HG03354 (cell line): ENCODE data around the gene TEAD1.

Experiments
- ATAC-seq: cut with Tn5 transposase; IDR thresholded peaks from one replicate; pipeline ENCODE4 v1.9.1; 2021; ENCODE audit warnings: mild to moderate bottlenecking; ENCODE audit not compliant: unreplicated experiment, poor library complexity, severe bottlenecking

Gene TEAD1

GRCh38 chr11:12900496-12900895 is 226.3 kb downstream of the TEAD1 start:
- ATAC-seq = no peak

- no peak for ATAC-seq
Measured at GRCh38 chr11:12901272-12901671, 227.1 kb downstream of the TEAD1 start.

- ATAC-seq = no peak
Measured at GRCh38 chr11:12901874-12902481, 227.8 kb downstream of the TEAD1 start.

GRCh38 chr11:12902791-12903486 is 228.7 kb downstream of the TEAD1 start:
- no peak for ATAC-seq

- no peak for ATAC-seq
Measured at GRCh38 chr11:12905435-12905834, 231.2 kb downstream of the TEAD1 start.

- no peak for ATAC-seq
Measured at GRCh38 chr11:12906501-12906900, 232.3 kb downstream of the TEAD1 start.

- ATAC-seq = no peak
Measured at GRCh38 chr11:12909879-12910278, 235.7 kb downstream of the TEAD1 start.

GRCh38 chr11:12914400-12914912 is 240.2 kb downstream of the TEAD1 start:
- peak; percentile 61 for ATAC-seq

GRCh38 chr11:12915093-12915492 is 240.9 kb downstream of the TEAD1 start:
- ATAC-seq = no peak

- no peak for ATAC-seq
Measured at GRCh38 chr11:12917822-12918221, 243.6 kb downstream of the TEAD1 start.

- ATAC-seq = no peak
Measured at GRCh38 chr11:12918667-12919066, 244.4 kb downstream of the TEAD1 start.

GRCh38 chr11:12922418-12922817 is 248.2 kb downstream of the TEAD1 start:
- no peak for ATAC-seq

- ATAC-seq = no peak
Measured at GRCh38 chr11:12922980-12923507, 248.8 kb downstream of the TEAD1 start.

- ATAC-seq = no peak
Measured at GRCh38 chr11:12924650-12925049, 250.4 kb downstream of the TEAD1 start.

GRCh38 chr11:12925520-12925919 is 251.3 kb downstream of the TEAD1 start:
- no peak for ATAC-seq

- ATAC-seq = no peak
Measured at GRCh38 chr11:12927221-12927620, 253.0 kb downstream of the TEAD1 start.

GRCh38 chr11:12927886-12928285 is 253.7 kb downstream of the TEAD1 start:
- no peak for ATAC-seq

- ATAC-seq = no peak
Measured at GRCh38 chr11:12930850-12931249, 256.6 kb downstream of the TEAD1 start.

GRCh38 chr11:12932485-12932884 is 258.3 kb downstream of the TEAD1 start:
- ATAC-seq = no peak

- no peak for ATAC-seq
Measured at GRCh38 chr11:12936200-12936599, 262.0 kb downstream of the TEAD1 start.

- ATAC-seq = no peak
Measured at GRCh38 chr11:12938590-12939247, 264.5 kb downstream of the TEAD1 start.
